ENCODE data around the gene ORMDL1. TPM values are rescaled to one million over a fixed set of nuclear protein-coding genes. Genes with fewer than 3 reads are reported as not detected.
"Not testable (repeated sequence)": the region's sequence is repeated elsewhere in the genome, so short reads cannot be mapped to it uniquely, and the experiment has no call there.

Gene ORMDL1
- polyA plus RNA-seq, 3 donors: 30.3 to 67.8 (median 39.4) TPM

- peak overlapping the region; percentile 6 for H3K27ac ChIP-seq (ENCODE audit: low read depth, low read length)
- WGBS, 3 donors: 0 to 1% (median 1%) methylated on average over 17 of the region's 17 CpGs
Observed at GRCh38 chr2:189783451-189783926, 650 bp downstream of the ORMDL1 start.

GRCh38 chr2:189782221-189782671, 1.9 kb downstream of the ORMDL1 start:
- no peak overlapping the region for H3K27ac ChIP-seq (ENCODE audit: low read depth, low read length)
- WGBS, 3 donors: 37 to 47% (median 47%) methylated on average over 4 of the region's 4 CpGs

DNA sequence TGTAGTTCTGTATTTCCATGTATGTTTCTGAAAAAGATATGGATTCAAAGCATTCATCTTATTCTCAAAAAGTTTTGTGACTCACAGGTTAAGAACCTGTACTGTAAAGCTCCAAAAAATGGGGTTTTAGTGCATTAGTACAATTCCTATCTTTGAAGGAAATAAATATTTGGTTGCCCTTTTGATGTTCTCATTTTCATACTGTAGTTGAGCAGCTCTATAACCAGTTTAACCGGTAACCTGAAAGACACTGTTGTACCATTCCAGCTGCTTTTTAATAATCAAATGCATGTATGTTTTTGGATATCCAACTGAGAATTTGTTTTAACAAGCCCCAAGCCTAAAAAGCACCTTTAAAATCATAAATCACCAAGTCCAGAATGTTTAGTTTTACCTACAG, 11.9 kb downstream of the ORMDL1 start:
- H3K27ac ChIP-seq (ENCODE audit: low read depth, low read length): no peak overlapping the region
- WGBS, 3 donors: 66 to 94% (median 93%) methylated on average over 1 of the region's 1 CpG

DNA sequence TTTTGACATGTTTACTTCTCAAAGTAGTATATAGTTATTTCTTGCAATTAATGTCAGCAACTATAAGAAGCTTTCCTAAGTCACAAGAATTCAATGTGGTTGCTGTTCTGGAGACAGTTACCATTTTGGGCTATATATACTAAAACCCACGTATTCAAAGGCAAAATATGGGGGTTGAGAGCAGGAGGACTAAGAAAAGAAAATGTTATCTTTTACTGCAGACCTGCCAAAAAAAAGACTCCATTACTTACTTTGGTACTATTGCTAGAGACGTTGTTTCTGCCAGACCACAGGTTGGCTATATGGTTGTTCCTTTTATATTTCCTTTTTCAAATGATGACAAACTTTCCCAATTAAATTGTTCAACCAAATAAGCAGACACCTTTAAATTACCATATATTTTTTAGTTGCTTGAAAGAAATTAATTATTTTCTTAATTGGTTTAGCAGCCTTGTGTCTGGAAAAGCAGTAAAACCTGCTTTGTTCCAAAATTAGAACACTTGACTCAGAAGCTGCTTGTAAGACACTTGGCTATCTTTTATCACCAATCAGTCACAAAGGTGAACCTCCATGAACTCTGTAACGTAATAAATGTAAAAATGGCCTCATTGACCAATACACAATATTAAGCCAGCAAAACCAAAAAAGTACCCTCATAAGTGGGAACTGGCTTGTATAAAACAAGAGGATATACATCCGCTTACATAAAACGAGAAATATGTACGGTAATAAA, 13.4 kb downstream of the ORMDL1 start:
- no peak overlapping the region for H3K27ac ChIP-seq (ENCODE audit: low read depth, low read length)
- 61 to 64% (median 62%) methylated on average over 6 of the region's 6 CpGs for WGBS, 3 donors

GRCh38 chr2:189763908-189764661, 20.1 kb downstream of the ORMDL1 start:
- H3K27ac ChIP-seq (ENCODE audit: low read depth, low read length): no peak overlapping the region
- 75 to 85% (median 78%) methylated on average over 4 of the region's 4 CpGs for WGBS, 3 donors

DNA sequence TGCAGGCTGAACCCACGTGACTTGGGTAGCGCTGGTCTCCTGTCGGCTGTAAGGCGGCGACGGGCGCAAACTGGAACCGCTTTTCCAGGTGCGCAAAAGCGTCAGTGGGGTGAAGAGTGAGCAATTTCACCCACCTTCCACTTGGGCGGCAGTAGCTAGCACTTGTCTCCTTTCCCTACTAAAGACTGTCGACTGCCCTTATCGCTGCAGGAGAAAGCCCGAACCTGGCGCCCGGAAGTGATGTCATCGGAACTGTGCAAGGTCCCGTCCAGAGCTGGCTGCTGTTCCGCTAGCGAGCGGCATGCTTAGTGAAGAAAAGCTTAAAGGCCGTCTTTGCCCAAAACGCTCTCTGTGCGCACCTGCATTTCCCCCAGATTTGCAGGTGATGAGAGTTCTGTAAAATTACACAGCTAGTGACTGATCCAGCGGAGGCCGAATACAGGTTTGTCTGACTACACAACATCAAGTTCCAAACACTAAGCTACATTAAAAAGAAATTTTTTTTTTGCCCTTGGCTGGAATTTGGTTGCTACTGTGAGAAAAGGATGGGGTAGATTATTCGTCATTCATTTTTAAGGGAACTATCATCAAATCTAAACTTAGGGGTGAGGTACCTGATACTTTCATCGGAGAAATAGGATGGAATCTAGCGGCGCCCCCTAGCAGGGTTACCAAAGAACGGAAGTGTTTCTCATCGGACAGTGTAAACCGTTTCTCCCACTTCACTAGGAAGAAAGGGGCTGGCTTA, 21.4 kb downstream of the ORMDL1 start, which contains the start of gene OSGEPL1:
TSS of gene OSGEPL1 (minus strand) at position 242 of the 748 bp plus-strand sequence. CDS start 1,152 bp downstream, outside the sequence.
- H3K27ac ChIP-seq (ENCODE audit: low read depth, low read length): peak within 1 kb of the TSS; percentile 43
- WGBS, 3 donors: 0% methylated on average over 33 of the region's 33 CpGs

DNA sequence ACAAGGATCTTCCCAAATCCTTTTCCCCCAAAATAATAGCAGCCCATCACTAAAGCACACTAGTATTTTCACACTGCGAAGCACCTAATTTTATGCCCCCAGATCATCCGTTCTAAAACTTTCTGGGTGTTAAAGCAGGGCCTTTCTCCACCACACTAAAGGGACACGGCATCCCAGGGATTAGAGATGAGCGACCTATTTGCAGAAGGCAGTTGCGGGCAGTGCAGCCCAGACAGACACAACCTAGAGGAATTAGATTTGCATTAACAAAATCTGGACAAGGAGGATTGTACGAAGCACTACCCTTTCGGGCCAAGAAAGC, 21.9 kb downstream of the ORMDL1 start:
- WGBS, 3 donors: 0 to 1% (median 1%) methylated on average over 7 of the region's 7 CpGs
- no peak overlapping the region for H3K27ac ChIP-seq (ENCODE audit: low read depth, low read length)

DNA sequence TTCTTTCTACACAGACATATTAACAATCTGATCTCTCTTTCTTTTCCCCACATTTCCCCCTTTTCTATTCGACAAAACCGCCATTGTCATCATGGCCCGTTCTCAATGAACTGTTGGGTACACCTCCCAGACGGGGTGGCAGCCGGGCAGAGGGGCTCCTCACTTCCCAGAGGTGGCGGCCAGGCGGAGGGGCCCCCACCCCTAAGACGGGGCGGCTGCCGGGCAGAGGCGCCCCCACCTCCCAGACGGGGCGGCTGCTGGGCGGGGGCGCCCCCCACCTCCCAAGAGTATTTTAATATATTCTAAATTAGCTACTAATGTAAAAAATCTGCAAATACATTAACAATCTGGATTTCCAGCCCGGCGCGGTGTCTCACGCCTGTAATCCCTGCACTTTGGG, 24.0 kb downstream of the ORMDL1 start:
- WGBS, 3 donors: 97 to 99% (median 98%) methylated on average over 17 of the region's 19 CpGs
- H3K27ac ChIP-seq (ENCODE audit: low read depth, low read length): not testable (repeated sequence)

DNA sequence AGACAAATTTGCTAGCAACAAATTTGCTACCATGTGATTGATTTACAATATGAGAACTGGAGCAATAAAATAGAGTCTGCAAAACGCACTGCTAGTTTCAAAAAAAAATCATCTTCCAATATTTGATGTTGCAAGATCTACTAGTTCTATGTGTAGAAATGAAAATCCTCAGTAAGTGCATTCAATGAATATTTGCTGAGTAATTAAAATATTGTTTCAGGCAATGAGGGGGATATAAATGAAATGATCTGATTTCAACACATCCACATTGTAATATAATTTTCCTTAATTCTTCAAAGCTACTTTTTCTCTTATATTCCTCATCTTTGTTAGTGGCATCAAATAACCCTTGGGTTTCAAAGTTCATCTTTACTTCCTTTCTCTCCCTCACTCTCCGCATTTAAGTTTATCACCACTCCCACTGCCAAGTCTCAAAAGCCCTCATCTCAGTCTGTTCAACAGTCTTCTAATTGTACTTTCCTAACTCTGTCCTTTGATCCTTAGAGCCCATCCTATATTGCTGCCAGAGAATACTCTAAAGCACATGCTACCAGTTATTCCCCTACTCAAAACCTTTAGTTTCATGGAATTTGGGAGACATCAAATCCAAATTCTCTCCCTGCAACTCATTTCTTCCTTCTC, 27.7 kb downstream of the ORMDL1 start:
- H3K27ac ChIP-seq (ENCODE audit: low read depth, low read length): no peak overlapping the region
- WGBS, 3 donors: 73 to 90% (median 81%) methylated on average over 2 of the region's 2 CpGs

DNA sequence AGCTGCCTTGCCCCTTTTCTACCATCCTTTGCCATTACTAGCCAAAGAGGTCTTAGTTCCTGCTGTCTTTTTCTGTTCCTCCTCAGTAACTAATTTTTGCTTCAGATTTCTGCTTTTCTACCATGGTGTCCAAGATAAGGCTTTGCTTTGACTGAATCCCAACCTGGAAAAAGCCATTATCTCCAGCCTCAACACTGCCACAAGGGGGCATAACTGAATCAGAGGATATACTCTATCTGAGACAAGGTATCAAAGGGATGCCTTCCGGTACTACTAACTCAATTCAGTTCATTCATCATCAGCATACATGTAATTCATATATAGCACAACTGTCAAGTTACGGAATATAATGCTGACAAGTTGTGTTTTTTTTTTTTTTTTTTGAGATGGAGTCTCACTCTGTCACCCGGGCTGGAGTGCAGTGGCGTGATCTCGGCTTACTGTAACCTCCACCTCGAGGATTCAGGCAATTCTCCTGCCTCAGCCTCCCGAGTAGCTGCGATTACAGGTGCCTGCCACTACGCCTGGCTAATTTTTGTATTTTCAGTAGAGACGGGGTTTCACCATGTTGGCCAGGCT, 33.0 kb downstream of the ORMDL1 start:
- H3K27ac ChIP-seq (ENCODE audit: low read depth, low read length): no peak overlapping the region
- WGBS, 3 donors: 81 to 87% (median 85%) methylated on average over 10 of the region's 10 CpGs

- H3K27ac ChIP-seq (ENCODE audit: low read depth, low read length): no peak overlapping the region
- WGBS, 3 donors: 62 to 81% (median 70%) methylated on average over 3 of the region's 3 CpGs
Observed at GRCh38 chr2:189729430-189729829, 54.7 kb downstream of the ORMDL1 start.

DNA sequence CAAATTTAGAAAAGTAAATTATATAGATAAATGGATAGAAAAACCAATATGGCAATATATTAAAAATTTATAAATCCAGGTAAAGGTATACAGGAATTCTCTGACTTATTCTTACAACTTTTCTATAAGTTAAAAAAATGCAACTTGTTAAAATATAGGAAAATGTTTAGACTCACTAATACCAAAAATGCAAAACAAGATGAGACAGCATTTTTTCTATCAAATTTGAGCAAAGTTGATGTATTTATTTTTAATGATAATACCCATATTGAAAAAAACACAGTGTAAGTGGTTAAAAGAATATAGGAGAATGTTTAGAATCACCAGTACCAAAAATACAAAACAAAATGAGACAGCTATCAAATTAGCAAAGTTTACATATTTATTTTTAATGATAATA, 57.3 kb downstream of the ORMDL1 start:
- H3K27ac ChIP-seq (ENCODE audit: low read depth, low read length): no peak overlapping the region

- 96 to 100% (median 96%) methylated on average over 1 of the region's 1 CpG for WGBS, 3 donors
- no peak overlapping the region for H3K27ac ChIP-seq (ENCODE audit: low read depth, low read length)
Observed at GRCh38 chr2:189726271-189726670, 57.9 kb downstream of the ORMDL1 start.

DNA sequence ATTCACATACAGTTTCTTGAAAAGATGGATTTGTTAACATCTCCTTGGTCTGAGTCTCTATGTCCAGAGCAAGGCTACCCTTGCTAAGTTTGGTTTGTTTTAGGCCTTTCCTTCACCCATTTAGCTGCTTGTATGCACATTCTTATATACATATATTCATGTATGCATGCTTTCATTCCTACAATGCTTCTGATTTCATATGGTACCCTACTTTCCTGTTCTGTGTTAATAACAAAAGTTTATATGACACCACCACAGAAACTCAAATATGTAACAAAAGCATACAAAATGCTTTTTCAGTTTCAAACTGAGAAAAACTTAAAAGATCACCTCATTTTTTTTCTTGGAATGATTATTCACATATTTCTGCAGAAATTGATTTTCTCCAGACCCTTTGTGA, 60.9 kb downstream of the ORMDL1 start:
- H3K27ac ChIP-seq (ENCODE audit: low read depth, low read length): no peak overlapping the region

Other genes starting within 250 kb of the ORMDL1 start
- 10 to 100 TPM; 14.9 to 58.0 (median 32.5) TPM for gene SLC40A1, start 203.6 kb downstream of the ORMDL1 start, polyA plus RNA-seq
- gene ASNSD1, start 122.9 kb downstream of the ORMDL1 start, polyA plus RNA-seq: 10 to 100 TPM; 18.6 to 59.2 (median 28.0) TPM
- gene ANKAR, start 109.7 kb downstream of the ORMDL1 start, polyA plus RNA-seq: 1 to 10 TPM; 1.4 to 7.9 (median 4.0) TPM
- 1 to 10 TPM; 2.4 to 5.2 (median 4.0) TPM for gene OSGEPL1, start 21.5 kb downstream of the ORMDL1 start, polyA plus RNA-seq
- gene PMS1, start 111 bp upstream of the ORMDL1 start, polyA plus RNA-seq: 10 to 100 TPM in 1 of 3 donors, 1 to 10 TPM in 2; 5.3 to 12.8 (median 6.0) TPM

All from adipose tissue (tissue), 3 donors.